Muscle of back (tissue), 11 donors: ENCODE measurements around the gene MRGPRG. TPM values are rescaled to one million over a fixed set of nuclear protein-coding genes. Genes with fewer than 3 reads are reported as not detected.
"Not testable (repeated sequence)": the region's sequence is repeated elsewhere in the genome, so short reads cannot be mapped to it uniquely, and the experiment has no call there.

Experiments used
- DNase-seq, 3 donors: peaks; one replicate each; pipeline versions ENCODE4 v3.0.0 to v3.0.0-alpha.2; 2013
- polyA plus RNA-seq, 10 donors: library from polyadenylated mRNA; unstranded; fragments of 120-200 nt; gene quantifications; one replicate each; pipeline ENCODE4 v1.2.1, GENCODE V29; 2013; ENCODE audit not compliant: insufficient read length in 10 of 10

Gene MRGPRG
- polyA plus RNA-seq, 10 donors = not detected

DNA sequence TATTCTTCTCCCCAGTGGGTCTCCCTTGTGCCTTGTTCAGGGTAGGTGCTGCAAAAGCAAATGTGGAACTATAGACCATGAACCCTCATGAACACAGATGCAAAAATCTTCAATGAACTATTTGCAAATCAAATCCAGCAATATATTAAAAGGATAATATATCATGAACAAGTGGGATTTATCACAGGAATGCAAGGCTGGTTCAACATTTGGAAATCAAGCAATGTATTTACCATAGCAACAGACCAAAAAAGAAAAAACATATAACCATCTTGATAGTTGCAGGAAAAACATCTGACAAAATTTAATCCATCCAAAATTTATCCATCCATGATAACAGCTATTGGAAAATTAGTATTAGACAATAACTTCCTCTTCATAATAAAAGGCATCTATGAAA lies 42.1 kb downstream of the MRGPRG start:
- DNase-seq = no peak

DNA sequence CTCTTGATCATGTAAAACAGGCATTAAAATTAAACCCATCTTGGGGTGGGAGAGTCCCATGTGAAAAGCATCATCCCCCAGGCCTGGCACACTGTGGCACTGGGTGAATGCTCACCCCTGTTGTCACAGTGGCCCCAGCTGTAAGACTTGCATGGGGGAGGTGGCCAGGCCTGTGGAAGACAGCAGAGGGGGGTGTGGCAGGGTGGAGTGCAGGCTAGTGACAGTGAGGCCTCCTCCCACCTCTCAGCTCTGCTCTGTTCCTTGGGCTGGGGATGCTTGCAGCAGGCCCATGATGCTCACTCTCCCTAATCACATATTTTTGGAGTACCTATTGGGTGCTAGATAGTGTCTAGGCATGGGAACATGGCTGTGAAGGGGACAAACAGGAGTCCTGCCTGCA lies 43.4 kb downstream of the MRGPRG start:
- DNase-seq = no peak

DNA sequence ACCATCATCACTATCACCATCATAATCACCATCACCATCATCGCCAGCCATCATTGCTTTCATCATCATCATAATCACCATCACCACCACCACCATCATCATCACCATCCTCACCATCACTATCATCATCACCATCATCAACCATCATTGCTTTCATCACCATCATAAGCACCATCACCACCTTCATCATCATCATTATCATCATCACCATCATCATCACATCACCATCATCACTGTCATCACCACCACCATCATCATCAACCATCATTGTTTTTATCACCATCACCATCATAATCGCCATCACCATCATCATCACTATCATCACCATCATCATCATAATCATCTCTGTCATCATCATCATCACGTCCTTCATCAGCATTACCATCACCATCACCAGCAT lies 44.2 kb downstream of the MRGPRG start:
- no peak for DNase-seq

DNA sequence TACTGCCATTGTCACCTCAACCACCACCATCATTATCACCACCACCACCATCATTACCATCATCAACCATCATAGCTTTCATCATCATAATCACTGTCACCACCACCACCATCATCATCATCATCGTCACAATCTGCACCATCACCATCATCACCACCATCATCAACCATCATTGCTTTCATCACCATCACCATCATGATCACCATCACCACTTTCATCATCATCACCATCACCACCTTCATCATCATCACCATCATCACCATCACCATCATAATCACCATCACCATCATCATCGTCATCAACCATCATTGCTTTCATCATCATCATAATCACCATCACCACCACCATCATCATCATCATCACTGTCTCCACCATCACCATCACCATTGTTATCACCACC lies 44.8 kb downstream of the MRGPRG start:
- no peak for DNase-seq

DNA sequence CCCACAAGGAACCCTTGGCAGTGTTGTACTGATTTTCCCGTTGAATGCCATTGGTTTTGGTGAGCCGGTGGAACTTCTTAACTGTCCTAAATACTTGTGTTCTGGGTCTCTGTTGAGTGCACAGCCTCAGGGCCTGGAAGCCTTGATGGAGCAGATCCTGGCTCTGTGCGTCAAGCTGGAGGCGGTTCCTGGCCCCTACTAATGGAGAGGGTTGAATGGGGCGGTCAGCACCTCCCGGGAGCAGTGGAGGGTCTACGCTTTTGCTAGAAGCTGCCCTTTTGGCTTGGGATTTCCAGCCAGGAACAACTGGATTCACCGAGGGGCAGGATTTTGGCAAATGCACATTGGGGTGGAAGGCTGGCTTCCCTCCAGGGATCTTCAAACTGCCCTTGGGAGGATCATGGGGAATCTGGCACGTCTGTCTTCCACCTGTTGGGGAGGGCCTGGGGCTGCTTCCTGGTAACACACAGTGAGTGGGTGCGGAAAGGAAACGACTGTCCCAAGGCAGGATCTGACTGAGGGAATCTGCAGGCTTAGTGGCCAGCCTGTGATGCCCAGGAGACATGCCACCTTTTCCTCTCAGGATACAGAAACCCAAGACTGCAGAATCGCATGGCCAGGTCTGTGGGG lies 46.6 kb downstream of the MRGPRG start:
- DNase-seq = no peak

DNA sequence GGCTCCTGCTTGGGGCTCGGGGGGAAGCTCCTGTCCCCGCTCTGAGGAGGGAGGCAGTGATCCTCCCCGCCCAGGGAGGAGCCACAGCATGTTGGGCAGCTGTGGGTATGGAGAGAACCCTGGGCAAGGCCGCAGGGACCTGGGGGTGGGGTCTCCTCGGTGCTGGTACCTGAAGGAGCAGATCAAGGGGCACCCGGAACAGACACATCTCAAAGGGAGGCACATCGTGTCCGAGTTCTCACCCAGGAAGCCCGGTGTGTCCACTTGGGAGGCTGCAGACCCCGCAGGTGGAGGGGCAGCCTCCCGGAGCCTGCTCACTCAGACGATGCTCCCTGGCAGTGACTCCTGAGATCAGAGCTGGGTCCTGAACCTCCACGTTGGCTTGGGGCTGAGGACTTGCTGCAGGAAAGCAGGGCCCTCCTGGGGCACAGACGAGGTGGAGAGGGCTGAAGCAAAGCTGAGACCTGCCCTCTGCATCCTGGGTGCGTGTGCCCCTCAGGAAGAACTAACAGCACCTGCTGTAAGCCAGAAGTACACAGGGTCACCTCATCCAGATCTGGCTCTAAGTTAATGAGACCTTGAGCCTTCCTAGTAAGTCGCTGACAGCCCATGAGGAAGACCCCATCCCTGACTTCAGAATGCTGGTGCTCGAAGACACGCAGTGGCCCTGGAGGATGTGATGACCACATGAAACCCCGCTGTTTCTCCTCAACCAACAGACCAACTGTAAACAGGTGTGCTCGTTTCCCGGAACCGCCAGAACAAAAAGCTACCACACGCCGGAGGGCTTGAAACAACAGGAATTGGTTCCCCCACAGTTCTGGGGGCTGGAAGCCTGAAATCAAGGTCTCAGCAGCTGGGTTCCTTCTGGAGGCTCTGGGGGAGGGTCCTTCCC lies 47.6 kb downstream of the MRGPRG start:
- DNase-seq = no peak

DNA sequence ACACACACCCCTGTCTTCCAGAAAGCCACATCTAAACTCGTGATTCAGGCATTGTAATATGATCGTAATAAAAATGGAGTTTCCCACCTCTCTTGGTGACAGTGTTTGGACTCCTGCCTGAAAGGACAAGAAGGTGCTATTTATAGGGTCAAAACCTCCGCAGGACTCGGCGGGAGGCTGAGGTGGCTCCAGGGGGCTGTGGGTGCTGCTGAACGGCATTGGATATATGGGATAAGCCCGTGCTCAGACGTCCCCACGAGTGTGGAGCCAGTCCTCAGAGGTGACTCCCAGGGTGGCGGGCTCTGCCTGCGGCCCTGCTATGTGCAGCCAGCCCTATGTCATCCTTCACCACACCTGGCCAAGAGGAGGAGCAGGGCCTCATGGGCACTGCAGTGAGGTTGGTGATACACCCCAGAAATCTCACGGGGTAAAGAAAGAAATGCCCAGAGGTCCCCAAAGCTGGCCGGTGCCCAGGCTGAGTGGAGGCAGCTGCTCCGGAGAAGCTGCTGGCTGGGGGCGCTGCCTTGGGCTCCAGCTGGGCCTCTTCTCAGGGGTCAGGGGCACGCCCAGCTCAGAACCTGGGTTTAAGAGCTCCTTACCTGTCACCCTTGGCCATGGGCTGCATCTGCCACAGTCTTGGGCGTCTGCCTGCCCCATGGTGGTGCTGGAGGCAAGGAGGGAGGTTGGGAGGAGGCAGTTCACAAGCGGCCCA lies 48.4 kb downstream of the MRGPRG start:
- DNase-seq = no peak

DNA sequence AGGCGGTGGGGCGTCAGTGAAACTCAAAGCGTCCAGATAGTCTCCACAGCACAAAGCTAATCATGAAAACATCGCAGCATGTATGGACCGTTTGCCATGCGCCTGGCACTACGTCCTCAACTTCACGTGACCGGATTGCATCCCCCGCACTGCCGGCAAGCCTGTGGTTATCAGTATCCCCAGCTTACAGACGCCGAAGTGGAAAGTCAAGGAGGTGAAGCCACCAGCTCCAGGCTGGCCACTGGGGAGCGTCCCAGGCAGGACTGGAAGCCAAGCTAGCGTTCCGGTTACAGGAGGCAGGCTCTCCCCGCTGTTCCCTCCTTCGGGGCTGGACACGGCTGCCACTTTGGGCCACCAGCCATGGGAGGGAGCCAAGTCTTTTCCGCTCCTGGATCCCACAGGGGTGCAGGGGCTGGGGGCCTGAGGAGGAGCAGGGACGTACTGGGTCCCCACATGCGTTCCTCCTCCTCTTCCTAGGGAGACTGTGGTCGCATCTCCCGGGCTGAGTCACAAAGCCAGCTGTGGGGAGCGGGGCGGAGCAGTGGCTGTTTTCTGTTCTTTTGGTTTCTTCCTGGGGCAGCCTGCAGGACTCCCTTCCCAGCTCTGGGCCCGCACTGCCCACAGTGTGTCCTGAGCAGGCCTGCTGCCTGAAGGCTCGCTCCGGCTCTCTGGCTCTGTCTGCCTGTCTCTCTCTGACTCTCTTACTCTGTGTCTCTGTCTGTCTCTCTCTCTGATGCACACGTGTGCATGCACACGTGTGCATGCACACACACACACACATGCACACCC lies 49.2 kb downstream of the MRGPRG start:
- DNase-seq = peak in 2 of 3 donors; percentile 38 to 77

DNA sequence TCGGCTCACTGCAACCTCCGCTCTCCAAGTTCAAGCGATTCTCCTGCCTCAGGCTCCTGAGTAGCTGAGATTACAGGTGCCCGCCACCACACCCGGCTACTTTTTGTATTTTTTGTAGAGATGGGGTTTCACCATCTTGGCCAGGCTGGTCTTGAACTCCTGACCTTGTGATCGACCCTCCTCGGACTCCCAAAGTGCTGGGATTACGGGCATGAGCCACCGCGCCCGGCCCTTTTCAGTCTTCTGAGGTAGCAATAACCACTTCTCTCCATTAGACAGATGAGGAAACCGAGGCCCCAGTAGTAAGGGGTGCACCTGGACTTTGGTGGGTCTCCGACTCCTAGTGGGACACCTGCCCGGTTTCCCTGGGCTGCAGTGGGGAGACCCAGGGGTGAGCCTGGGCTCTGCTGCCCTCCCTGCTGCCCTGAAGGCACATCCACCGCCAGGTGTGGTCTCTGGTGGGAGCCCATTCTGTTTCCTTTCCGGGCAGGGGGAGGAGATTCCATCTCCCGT lies 49.8 kb downstream of the MRGPRG start:
- not testable (repeated sequence) for DNase-seq

Other genes with a start within 250 kb of the MRGPRG start
- gene NAP1L4, start 226.5 kb downstream of the MRGPRG start, polyA plus RNA-seq = 100 to 1,000 TPM in 8 of 10 donors, 10 to 100 TPM in 2; 95.8 to 147 (median 120) TPM
- 10 to 100 TPM; 20.0 to 25.9 (median 21.3) TPM for gene CARS1, start 161.4 kb downstream of the MRGPRG start, polyA plus RNA-seq
- gene OSBPL5, start 53.5 kb downstream of the MRGPRG start, polyA plus RNA-seq = 10 to 100 TPM; 11.4 to 21.7 (median 14.6) TPM
- gene MRGPRE, start 13.6 kb upstream of the MRGPRG start, polyA plus RNA-seq = not detected
- gene ZNF195, start 160.3 kb upstream of the MRGPRG start, polyA plus RNA-seq = 10 to 100 TPM; 11.6 to 22.9 (median 18.1) TPM